HepG2 (cell line): Measurements from ENCODE around the gene TIMM10. TPM values are rescaled to one million over a fixed set of nuclear protein-coding genes. Genes with fewer than 3 reads are reported as not detected.

Source experiments
- EED ChIP-seq: sonication (generic); formaldehyde crosslinking; IDR thresholded peaks from 2 replicates; pipeline ENCODE4 v1.5.0; 2020; ENCODE audit warnings: mild to moderate bottlenecking, missing genetic modification reagents
- GATAD2A ChIP-seq: IDR thresholded peaks from 2 replicates; pipeline ENCODE4 v1.6.1; 2016
- HNF4A ChIP-seq: sonication (generic); formaldehyde crosslinking; IDR thresholded peaks from 2 replicates; pipeline ENCODE4 v1.4.0; 2020; ENCODE audit warnings: missing genetic modification reagents
- MZF1 ChIP-seq: sonication (generic); formaldehyde crosslinking; IDR thresholded peaks from 2 replicates; pipeline ENCODE4 v1.8.1; 2023; ENCODE audit warnings: mild to moderate bottlenecking, missing genetic modification reagents, borderline replicate concordance
- NCOA2 ChIP-seq: sonication (generic); formaldehyde crosslinking; IDR thresholded peaks from 2 replicates; pipeline ENCODE4 v1.8.0; 2022; ENCODE audit warnings: inconsistent platforms
- NFKB2 ChIP-seq: sonication (generic); formaldehyde crosslinking; IDR thresholded peaks from 2 replicates; pipeline ENCODE4 v1.4.0; 2020; ENCODE audit warnings: missing genetic modification reagents, borderline replicate concordance
- SMARCC2 ChIP-seq: fragments of 450-650 bp; IDR thresholded peaks from 2 replicates; pipeline ENCODE4 v1.6.1; 2017; ENCODE audit warnings: antibody characterized with exemption, mild to moderate bottlenecking
- SNAI1 ChIP-seq: sonication (generic); formaldehyde crosslinking; IDR thresholded peaks from 2 replicates; pipeline ENCODE4 v1.5.0; 2020; ENCODE audit warnings: mild to moderate bottlenecking, missing genetic modification reagents, borderline replicate concordance
- TBP ChIP-seq: sonication (generic); formaldehyde crosslinking; IDR thresholded peaks from 2 replicates; pipeline ENCODE4 v1.5.0; 2020; ENCODE audit warnings: missing genetic modification reagents
- TBX2 ChIP-seq: sonication (generic); formaldehyde crosslinking; IDR thresholded peaks from 2 replicates; pipeline ENCODE4 v1.5.0; 2020; ENCODE audit warnings: missing genetic modification reagents, mild to moderate bottlenecking, borderline replicate concordance
- YEATS4 ChIP-seq: sonication (generic); formaldehyde crosslinking; IDR thresholded peaks from 2 replicates; pipeline ENCODE4 v1.4.0; 2020; ENCODE audit warnings: missing genetic modification reagents, borderline replicate concordance
- ZFP36L1 ChIP-seq: sonication (generic); formaldehyde crosslinking; IDR thresholded peaks from 2 replicates; pipeline ENCODE4 v1.8.0; 2022; ENCODE audit warnings: mild to moderate bottlenecking, missing genetic modification reagents, moderate library complexity
- ZFX ChIP-seq: sonication (generic); formaldehyde crosslinking; IDR thresholded peaks from 2 replicates; pipeline ENCODE4 v1.4.0; 2020; ENCODE audit warnings: mild to moderate bottlenecking, low read depth, missing genetic modification reagents, moderate library complexity
- ZNF17 ChIP-seq: sonication (generic); formaldehyde crosslinking; IDR thresholded peaks from 2 replicates; pipeline ENCODE4 v1.5.0; 2020; ENCODE audit warnings: mild to moderate bottlenecking, missing genetic modification reagents
- ZNF205 ChIP-seq: IDR thresholded peaks from 2 replicates; pipeline ENCODE4 v1.6.1; 2018; ENCODE audit warnings: missing biosample characterization, missing genetic modification reagents
- ZNF780A ChIP-seq: sonication (generic); formaldehyde crosslinking; IDR thresholded peaks from 2 replicates; pipeline ENCODE4 v1.8.0; 2022; ENCODE audit warnings: mild to moderate bottlenecking, missing genetic modification reagents, moderate library complexity
- ZNF788 ChIP-seq: sonication (generic); formaldehyde crosslinking; IDR thresholded peaks from 2 replicates; pipeline ENCODE4 v1.5.0; 2020; ENCODE audit warnings: mild to moderate bottlenecking, missing genetic modification reagents, borderline replicate concordance
- ZNF841 ChIP-seq: sonication (generic); formaldehyde crosslinking; IDR thresholded peaks from 2 replicates; pipeline ENCODE4 v1.8.1; 2023; ENCODE audit warnings: missing genetic modification reagents, borderline replicate concordance
- ZSCAN22 ChIP-seq: sonication (generic); formaldehyde crosslinking; IDR thresholded peaks from 2 replicates; pipeline ENCODE4 v1.4.0; 2020; ENCODE audit warnings: mild to moderate bottlenecking, missing genetic modification reagents
- ZSCAN30 ChIP-seq: sonication (generic); formaldehyde crosslinking; IDR thresholded peaks from 2 replicates; pipeline ENCODE4 v1.5.0; 2020; ENCODE audit warnings: mild to moderate bottlenecking, missing genetic modification reagents
- polyA plus RNA-seq, 8 experiments: library from polyadenylated mRNA; depleted of rRNA in 3 of 8; stranded (reverse) in 7 of 8; unstranded in 1 of 8; fragments of >200 nt; fragmentation: Illumina TruSeq in 4 of 8; extraction: Trizol in 4 of 8; gene quantifications; 2 replicates each; pipeline versions ENCODE4 v1.2.1 to v1.2.3, GENCODE V29; 2011 to 2016; ENCODE audit warnings: low read depth in 4 of 8, missing spikeins in 1 of 8, mixed read lengths in 1 of 8; ENCODE audit not compliant: insufficient read depth in 1 of 8
- total RNA-seq, 5 experiments: library from RNA; depleted of rRNA; stranded (reverse); fragments of >200 nt; fragmentation: Illumina TruSeq; extraction: Trizol; gene quantifications; 2 replicates each; pipeline ENCODE4 v1.2.3, GENCODE V29; 2016; ENCODE audit warnings: low read depth in 1 of 5
- TF ChIP-seq, protein P1 (sequence below): sonication (generic); formaldehyde crosslinking; IDR thresholded peaks from 2 replicates; pipeline ENCODE4 v1.9.0; 2021; ENCODE audit warnings: missing genetic modification reagents, borderline replicate concordance
- TF ChIP-seq, protein P2 (sequence below): IDR thresholded peaks from 2 replicates; pipeline ENCODE4 v1.6.1; 2016; ENCODE audit warnings: mild to moderate bottlenecking
- TF ChIP-seq, protein P3 (sequence below): sonication (generic); formaldehyde crosslinking; IDR thresholded peaks from 2 replicates; pipeline ENCODE4 v1.8.0; 2022; ENCODE audit warnings: mild to moderate bottlenecking, missing genetic modification reagents; ENCODE audit not compliant: insufficient replicate concordance

TIMM10 gene
- total and polyA plus RNA-seq, 2 of the 13 experiments (the other 11 are each of a cell fraction or from before 2014, with no cell fraction given) = 67.8 to 82.2 TPM

DNA sequence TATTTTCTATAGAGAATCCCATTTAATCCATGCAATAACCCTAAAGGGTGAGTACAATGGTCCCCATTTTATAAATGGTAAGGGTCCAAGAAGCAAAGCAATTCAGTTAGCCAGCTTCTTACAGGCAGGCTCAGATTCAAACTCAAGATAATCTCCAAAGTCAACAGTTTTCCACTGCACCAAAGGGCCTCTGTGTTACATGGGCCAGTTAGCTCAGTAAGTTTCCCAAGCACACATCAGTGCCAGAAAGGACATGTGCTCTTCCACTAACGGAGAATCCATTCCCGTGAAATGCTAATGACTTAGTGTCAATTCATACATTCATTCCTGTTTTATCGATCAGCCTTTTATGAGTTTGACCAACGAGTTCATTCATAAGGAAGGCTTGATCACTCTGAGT is 26.0 kb downstream of the TIMM10 start (continued):
- no peak for TF ChIP-seq NFKB2 (CRISPR knock-in tag)
- TF ChIP-seq, protein P1, sequence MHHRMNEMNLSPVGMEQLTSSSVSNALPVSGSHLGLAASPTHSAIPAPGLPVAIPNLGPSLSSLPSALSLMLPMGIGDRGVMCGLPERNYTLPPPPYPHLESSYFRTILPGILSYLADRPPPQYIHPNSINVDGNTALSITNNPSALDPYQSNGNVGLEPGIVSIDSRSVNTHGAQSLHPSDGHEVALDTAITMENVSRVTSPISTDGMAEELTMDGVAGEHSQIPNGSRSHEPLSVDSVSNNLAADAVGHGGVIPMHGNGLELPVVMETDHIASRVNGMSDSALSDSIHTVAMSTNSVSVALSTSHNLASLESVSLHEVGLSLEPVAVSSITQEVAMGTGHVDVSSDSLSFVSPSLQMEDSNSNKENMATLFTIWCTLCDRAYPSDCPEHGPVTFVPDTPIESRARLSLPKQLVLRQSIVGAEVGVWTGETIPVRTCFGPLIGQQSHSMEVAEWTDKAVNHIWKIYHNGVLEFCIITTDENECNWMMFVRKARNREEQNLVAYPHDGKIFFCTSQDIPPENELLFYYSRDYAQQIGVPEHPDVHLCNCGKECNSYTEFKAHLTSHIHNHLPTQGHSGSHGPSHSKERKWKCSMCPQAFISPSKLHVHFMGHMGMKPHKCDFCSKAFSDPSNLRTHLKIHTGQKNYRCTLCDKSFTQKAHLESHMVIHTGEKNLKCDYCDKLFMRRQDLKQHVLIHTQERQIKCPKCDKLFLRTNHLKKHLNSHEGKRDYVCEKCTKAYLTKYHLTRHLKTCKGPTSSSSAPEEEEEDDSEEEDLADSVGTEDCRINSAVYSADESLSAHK (CRISPR knock-in tag) = no peak
- no peak for TF ChIP-seq SMARCC2
- TF ChIP-seq ZNF205 (CRISPR knock-in tag) = no peak
- 0 out of 2 replicates have a peak, but pooled peaks have one; percentile 37 for TF ChIP-seq TBX2
- TF ChIP-seq ZSCAN22 (CRISPR knock-in tag) = no peak
- no peak; the same call in 1 of the 2 replicates for TF ChIP-seq NCOA2 (CRISPR knock-in tag)
- TF ChIP-seq, protein P2, sequence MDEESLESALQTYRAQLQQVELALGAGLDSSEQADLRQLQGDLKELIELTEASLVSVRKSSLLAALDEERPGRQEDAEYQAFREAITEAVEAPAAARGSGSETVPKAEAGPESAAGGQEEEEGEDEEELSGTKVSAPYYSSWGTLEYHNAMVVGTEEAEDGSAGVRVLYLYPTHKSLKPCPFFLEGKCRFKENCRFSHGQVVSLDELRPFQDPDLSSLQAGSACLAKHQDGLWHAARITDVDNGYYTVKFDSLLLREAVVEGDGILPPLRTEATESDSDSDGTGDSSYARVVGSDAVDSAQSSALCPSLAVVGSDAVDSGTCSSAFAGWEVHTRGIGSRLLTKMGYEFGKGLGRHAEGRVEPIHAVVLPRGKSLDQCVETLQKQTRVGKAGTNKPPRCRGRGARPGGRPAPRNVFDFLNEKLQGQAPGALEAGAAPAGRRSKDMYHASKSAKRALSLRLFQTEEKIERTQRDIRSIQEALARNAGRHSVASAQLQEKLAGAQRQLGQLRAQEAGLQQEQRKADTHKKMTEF = no peak
- no peak for TF ChIP-seq ZNF17 (CRISPR knock-in tag)
- TF ChIP-seq YEATS4 (CRISPR knock-in tag) = no peak
- TF ChIP-seq TBP = no peak
- TF ChIP-seq MZF1 = no peak
- no peak for TF ChIP-seq EED (CRISPR knock-in tag)
- peak; percentile 44 for TF ChIP-seq HNF4A (CRISPR knock-in tag)
- TF ChIP-seq ZFP36L1 = no peak
- TF ChIP-seq ZFX = peak; percentile 24; the same call in 1 of the 2 replicates
- TF ChIP-seq ZSCAN30 = no peak
- TF ChIP-seq, protein P3, sequence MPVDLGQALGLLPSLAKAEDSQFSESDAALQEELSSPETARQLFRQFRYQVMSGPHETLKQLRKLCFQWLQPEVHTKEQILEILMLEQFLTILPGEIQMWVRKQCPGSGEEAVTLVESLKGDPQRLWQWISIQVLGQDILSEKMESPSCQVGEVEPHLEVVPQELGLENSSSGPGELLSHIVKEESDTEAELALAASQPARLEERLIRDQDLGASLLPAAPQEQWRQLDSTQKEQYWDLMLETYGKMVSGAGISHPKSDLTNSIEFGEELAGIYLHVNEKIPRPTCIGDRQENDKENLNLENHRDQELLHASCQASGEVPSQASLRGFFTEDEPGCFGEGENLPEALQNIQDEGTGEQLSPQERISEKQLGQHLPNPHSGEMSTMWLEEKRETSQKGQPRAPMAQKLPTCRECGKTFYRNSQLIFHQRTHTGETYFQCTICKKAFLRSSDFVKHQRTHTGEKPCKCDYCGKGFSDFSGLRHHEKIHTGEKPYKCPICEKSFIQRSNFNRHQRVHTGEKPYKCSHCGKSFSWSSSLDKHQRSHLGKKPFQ (CRISPR knock-in tag) = no peak
- TF ChIP-seq ZNF780A (CRISPR knock-in tag) = no peak
- peak; percentile 60 for TF ChIP-seq GATAD2A (CRISPR knock-in tag)
- TF ChIP-seq ZNF788 (CRISPR knock-in tag) = no peak
- TF ChIP-seq ZNF841 = no peak
- TF ChIP-seq SNAI1 (CRISPR knock-in tag) = no peak
